Neutrophil (primary cell): ENCODE data around the gene DEFB113.

Source experiments
- H3K27ac ChIP-seq: fragments of 200-600 bp; sonication (generic); 2 replicates; pipeline ENCODE4 v1.5.1; 2016; ENCODE audit warnings: mild to moderate bottlenecking, moderate library complexity
- H3K27me3 ChIP-seq: fragments of 200-600 bp; sonication (generic); 2 replicates; pipeline ENCODE4 v1.6.0; 2016; ENCODE audit warnings: mild to moderate bottlenecking
- H3K36me3 ChIP-seq: fragments of 200-600 bp; sonication (generic); 2 replicates; pipeline ENCODE4 v1.5.1; 2017
- H3K4me1 ChIP-seq, 2 experiments: fragments of 200-600 bp in 1 of 2; sonication (generic) in 1 of 2; 1 replicate in 1 of 2; 2 replicates in 1 of 2; pipeline versions ENCODE4 v1.5.1 to v1.6.1; 2013 to 2016; ENCODE audit warnings: low read depth in 1 of 2, low read length in 1 of 2, mild to moderate bottlenecking in 1 of 2, moderate library complexity in 1 of 2; ENCODE audit not compliant: control insufficient read depth in 1 of 2, insufficient read depth in 1 of 2
- H3K4me3 ChIP-seq, 2 experiments: fragments of 200-600 bp in 1 of 2; sonication (generic) in 1 of 2; 1 replicate in 1 of 2; 2 replicates in 1 of 2; pipeline ENCODE4 v1.5.1; 2013 to 2016; ENCODE audit warnings: low read depth in 1 of 2, low read length in 1 of 2, mild to moderate bottlenecking in 1 of 2, moderate library complexity in 1 of 2
- H3K9me3 ChIP-seq: fragments of 200-600 bp; sonication (generic); 2 replicates; pipeline ENCODE4 v1.5.1; 2016
- TF ChIP-seq, protein P1 (sequence below): fragments of 200-600 bp; sonication (generic); IDR thresholded peaks from 2 replicates; pipeline ENCODE4 v1.5.1; 2016; ENCODE audit warnings: antibody characterized with exemption

The DEFB113 gene, protein sequence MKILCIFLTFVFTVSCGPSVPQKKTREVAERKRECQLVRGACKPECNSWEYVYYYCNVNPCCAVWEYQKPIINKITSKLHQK

DNA sequence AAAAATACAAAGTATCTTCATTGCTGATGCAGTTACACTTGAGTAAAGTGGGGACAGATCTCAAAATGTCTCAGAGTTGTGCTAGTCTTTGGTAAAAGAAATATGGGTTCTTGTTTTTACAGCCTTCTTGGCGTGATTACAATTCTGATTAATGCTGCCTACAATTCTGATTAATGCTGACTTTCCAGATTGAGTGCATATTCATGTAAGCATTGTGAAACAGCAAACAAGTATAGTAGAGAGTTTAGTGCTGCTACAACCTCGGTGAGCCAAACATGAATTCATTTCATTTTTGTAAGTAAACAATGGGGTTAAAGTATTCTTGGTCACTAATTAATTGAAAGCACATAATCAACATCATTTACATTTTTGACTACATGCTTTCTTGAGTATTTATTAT lies at the start of gene DEFB113:
Gene DEFB113 (minus strand): TSS at position 21 of the 400 bp plus-strand sequence. CDS start 0 bp downstream, at position 21.
- Histone ChIP-seq H3K27ac (no peak within 1 kb of the TSS), H3K4me1 (no peaks in the 10 kb centered on the region), H3K9me3 (no peaks in the 10 kb centered on the region), H3K36me3 (no peaks in the 10 kb centered on the region), H3K27me3 (no peaks in the 10 kb centered on the region), H3K4me3 (no peak within 1 kb of the TSS)
- TF ChIP-seq, protein P1, sequence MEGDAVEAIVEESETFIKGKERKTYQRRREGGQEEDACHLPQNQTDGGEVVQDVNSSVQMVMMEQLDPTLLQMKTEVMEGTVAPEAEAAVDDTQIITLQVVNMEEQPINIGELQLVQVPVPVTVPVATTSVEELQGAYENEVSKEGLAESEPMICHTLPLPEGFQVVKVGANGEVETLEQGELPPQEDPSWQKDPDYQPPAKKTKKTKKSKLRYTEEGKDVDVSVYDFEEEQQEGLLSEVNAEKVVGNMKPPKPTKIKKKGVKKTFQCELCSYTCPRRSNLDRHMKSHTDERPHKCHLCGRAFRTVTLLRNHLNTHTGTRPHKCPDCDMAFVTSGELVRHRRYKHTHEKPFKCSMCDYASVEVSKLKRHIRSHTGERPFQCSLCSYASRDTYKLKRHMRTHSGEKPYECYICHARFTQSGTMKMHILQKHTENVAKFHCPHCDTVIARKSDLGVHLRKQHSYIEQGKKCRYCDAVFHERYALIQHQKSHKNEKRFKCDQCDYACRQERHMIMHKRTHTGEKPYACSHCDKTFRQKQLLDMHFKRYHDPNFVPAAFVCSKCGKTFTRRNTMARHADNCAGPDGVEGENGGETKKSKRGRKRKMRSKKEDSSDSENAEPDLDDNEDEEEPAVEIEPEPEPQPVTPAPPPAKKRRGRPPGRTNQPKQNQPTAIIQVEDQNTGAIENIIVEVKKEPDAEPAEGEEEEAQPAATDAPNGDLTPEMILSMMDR = no peak

DNA sequence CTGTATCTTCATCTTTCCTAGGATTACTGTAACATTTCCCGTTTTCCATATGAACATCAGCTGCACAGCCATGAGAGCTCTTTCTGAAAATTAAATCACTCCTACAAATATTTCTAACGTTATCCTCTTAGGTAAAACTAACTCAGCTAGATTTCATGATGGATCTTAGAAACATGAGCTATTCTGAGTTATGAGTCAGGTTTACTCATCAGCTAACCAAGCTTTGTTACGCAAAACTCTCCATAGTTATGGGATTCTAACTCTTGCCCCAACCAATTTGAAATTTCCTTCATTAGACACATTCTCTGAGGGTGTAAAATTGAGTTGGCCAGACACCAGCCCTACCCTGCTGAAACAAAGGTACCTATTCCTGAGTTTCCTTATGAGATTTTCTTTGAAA lies 38.4 kb upstream of the DEFB113 start:
- H3K9me3 ChIP-seq = no peaks in the 10 kb centered on the region
- TF ChIP-seq, protein P1 = no peak
- no peaks in the 10 kb centered on the region for H3K4me1 ChIP-seq
- no peaks in the 10 kb centered on the region for H3K36me3 ChIP-seq
- no peak overlapping the region for H3K4me3 ChIP-seq
- H3K27me3 ChIP-seq = no peaks in the 10 kb centered on the region
- no peak overlapping the region for H3K27ac ChIP-seq

- TF ChIP-seq, protein P1 = no peak
- no peaks in the 10 kb centered on the region for H3K9me3 ChIP-seq
- no peaks in the 10 kb centered on the region for H3K27me3 ChIP-seq
- no peak overlapping the region for H3K27ac ChIP-seq
- H3K4me1 ChIP-seq = no peaks in the 10 kb centered on the region
- H3K4me3 ChIP-seq = no peak overlapping the region
- no peaks in the 10 kb centered on the region for H3K36me3 ChIP-seq
Observed at GRCh38 chr6:50003139-50003538, 33.7 kb upstream of the DEFB113 start.

- H3K9me3 ChIP-seq = no peaks in the 10 kb centered on the region
- no peaks in the 10 kb centered on the region for H3K27me3 ChIP-seq
- TF ChIP-seq, protein P1 = no peak
- no peak overlapping the region for H3K27ac ChIP-seq
- no peak overlapping the region for H3K4me3 ChIP-seq
- no peaks in the 10 kb centered on the region for H3K4me1 ChIP-seq
- no peaks in the 10 kb centered on the region for H3K36me3 ChIP-seq
Observed at GRCh38 chr6:49995278-49995677, 25.9 kb upstream of the DEFB113 start.

GRCh38 chr6:49988900-49989299 lies 19.5 kb upstream of the DEFB113 start:
- TF ChIP-seq, protein P1 = no peak
- no peaks in the 10 kb centered on the region for H3K4me1 ChIP-seq
- no peaks in the 10 kb centered on the region for H3K27me3 ChIP-seq
- H3K9me3 ChIP-seq = no peaks in the 10 kb centered on the region
- no peak overlapping the region for H3K27ac ChIP-seq
- H3K36me3 ChIP-seq = no peaks in the 10 kb centered on the region
- H3K4me3 ChIP-seq = no peak overlapping the region

DNA sequence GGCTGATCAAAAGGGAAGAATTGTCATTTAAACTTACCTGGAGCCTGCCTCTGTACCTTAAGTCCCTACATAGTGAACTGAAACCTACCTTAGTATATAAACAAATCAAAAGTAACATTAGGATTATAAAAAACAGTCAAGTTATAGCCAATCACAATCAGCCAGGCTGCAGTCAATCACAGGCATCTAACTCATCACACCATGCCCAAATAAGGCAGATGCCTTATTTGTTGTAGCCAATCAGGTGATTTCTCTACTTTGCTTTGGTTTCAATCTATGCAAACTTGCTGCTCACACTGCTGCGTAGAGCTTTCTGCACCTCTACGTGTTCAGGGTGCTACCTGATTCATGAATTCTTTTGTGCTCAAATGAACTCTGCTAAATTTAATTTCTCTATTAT lies 18.3 kb upstream of the DEFB113 start:
- Histone ChIP-seq H3K9me3 (no peaks in the 10 kb centered on the region), H3K27ac (no peak overlapping the region), H3K27me3 (no peaks in the 10 kb centered on the region), H3K36me3 (no peaks in the 10 kb centered on the region), H3K4me3 (no peak overlapping the region), H3K4me1 (no peaks in the 10 kb centered on the region)
- TF ChIP-seq, protein P1 = no peak
